Measurements from ENCODE around the gene AP1G2.
"Not testable (repeated sequence)": the region's sequence is repeated elsewhere in the genome, so short reads cannot be mapped to it uniquely, and the experiment has no call there.

Gene AP1G2

DNA sequence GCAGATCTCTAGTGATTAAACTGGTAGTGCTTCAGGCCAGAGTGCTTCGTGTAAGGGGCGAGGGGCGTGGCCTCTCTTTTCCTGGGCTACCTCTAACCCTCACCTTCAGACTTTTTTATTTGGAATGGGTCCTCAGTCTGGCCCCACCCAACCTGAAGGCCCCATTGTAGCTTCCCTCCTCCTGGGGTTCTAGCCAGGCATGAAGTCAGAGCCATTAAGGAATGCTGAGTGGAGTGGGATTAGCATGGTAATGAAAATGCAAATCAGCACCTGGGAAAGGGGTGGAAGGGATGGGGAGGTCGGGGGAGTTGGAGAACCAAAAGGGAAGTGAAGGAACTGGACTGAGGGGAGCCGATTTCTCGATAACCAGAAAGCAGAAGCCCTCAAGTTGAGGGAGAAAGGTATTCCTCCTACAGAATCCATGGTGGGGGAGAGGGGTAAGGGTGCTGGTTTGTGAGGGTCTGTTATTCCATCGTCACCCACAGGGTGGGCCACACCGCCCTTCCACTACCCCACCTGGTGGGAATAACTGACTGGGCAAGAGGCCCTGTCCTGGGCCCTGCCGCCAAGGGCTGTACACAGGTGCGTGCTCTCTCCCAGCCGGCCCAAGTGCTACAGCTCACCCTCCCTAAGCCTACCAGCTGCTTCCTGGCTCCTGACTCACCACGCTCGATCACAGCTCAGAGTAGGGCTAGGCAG, 30.1 kb downstream of the AP1G2 start:
- no peak for DNase-seq

GRCh38 chr14:23536906-23537305, 30.7 kb downstream of the AP1G2 start:
- not testable (repeated sequence) for DNase-seq

DNA sequence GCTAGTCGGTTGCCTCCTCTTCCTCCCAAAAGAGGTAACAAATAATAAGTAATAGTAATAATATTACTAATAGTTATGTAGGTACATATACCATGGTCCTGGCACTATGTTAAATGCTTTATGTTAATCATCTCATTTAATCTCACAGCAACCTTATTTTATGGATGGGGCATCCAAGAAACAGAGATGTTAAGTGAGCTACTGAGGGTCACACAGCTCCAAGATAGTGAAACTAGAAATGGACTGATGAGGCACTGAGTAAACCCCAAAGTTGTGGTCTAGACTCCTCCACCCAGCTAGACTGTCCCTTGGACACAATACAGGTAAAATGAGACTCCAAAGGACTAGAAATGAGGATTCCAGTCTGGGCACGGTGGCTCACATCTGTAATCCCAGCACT, 31.1 kb downstream of the AP1G2 start:
- DNase-seq: no peak

GRCh38 chr14:23535943-23536342, 31.6 kb downstream of the AP1G2 start:
- no peak for DNase-seq

DNA sequence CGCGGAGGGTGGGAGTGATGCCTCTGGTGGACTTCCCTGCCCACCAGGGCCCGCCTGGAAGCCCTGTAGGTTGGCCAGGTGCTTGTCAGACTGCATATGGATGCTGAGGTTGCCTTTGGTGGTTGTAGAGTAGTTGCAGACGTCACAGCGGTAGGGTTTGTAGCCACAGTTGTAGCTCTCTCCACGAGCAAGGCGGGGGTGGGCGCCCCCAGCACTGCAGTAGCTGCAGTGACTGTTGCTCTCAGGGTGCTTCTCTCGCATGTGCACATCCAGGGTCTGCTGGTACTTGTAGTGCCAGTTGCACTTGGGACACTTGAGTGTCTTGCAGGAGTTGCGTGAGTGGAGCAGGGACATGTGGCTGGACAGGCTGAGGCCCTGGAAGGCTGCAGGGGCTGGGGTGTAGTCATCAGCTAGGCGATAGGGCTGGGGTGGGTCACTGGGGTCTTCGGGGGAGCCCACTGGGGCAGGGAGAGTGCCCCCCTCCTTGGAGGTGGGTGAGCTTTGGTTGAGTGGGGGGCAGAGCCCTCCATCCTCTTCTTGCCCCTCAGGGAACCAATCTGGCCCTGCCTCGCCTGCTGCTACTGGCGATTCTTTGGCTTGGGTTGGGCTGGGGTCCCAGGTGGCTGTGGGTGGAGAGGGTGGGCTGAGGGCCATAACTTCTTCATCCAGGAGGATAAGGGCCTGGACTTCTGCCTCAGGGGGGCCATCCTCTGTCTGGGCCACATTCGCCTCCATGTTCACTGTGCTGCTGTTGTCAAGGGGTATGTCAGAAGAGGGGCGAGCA, 33.7 kb downstream of the AP1G2 start:
- no peak for DNase-seq

DNA sequence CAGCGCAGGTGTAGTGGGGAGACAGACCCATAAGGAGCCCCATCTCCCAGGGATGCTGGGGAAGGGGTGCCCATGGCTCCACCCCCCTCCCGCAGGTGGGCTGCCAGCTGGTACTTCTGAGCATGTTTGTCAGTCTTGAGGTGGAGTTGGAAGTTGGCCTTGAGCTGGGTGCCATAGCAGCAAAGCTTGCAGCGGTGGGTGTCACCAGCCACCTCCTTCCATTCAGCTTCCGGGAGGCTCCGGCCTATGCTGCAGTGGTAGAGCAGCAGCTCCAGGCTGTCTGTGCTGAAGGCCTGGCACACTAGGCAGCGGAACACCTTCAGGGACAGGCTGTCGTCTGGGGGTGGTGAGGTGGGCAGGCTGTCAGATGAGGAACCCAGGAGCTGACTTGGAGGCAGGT, 34.9 kb downstream of the AP1G2 start:
- no peak for DNase-seq

GRCh38 chr14:23531391-23531790, 36.2 kb downstream of the AP1G2 start:
- DNase-seq: no peak

DNA sequence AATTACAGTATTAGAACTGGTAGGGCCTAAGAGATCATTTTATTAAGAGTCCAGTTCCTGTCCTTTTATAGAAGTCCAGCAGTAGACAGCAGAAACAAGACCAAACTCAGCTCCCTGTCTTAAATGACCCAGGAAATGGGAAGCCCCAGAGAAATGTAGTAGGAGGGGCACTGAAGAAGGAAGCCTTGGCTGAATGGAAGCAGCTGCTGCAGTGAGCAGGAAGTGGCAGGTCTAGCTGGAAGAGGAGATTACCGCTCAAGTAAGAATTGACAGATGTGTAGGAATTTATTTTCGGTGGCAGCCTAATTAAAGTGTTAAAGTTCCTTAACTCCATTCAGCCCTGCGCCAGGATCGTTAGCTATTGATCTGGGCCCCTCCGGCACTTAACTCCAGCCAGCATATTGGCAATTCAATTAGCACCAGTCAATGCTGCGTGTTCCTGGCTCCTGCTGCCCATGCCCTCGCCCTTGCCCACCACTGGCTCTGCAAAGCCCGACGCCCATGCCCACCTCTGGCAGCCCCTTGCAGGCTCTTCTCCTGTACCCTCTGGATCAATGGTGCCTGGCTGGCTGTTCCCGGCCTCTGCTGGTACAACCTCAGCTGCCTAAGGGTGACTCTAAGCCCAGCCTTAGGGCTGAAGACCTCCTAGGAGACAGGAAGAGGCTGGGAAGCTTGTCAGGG, 37.1 kb downstream of the AP1G2 start:
- no peak for DNase-seq

DNA sequence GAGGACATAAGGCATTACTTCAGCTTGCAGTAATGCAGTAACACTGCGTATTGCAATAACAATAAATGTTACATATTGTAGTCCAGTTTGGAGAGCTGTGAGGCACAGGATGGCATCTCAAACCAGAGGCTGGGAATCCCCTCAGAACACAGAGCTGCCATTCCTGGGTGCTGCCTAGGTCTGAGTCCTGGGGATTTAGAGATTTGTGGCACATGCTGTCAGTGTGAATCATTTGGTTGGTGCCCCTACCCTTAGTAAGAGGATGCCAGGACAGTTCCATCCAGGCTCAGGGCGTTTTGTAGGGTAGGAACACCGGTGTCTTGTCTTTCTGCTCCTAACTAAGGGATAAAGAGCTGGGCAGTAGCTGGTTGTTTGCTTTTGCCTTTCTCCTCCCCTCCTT, 38.6 kb downstream of the AP1G2 start:
- no peak for DNase-seq

DNA sequence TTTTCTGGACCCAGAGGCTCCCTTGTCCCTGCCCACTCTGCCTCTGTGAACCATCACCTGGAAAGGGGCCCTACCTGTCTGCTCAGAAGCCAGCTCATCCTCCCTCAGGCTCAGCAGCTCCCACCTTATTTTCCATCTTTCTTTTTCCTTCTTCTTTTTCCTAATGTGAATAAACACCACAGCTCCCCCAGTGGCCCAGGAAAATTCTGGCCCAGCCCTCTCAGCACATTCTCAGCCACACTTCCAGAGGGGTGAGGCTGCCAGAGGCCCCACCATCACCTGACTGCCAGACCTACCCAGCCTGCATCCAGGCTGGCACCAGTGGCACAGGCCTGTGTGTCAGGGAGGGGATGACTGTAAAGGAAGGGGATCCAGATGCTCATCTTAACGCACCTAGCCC, 39.0 kb downstream of the AP1G2 start:
- no peak for DNase-seq

DNA sequence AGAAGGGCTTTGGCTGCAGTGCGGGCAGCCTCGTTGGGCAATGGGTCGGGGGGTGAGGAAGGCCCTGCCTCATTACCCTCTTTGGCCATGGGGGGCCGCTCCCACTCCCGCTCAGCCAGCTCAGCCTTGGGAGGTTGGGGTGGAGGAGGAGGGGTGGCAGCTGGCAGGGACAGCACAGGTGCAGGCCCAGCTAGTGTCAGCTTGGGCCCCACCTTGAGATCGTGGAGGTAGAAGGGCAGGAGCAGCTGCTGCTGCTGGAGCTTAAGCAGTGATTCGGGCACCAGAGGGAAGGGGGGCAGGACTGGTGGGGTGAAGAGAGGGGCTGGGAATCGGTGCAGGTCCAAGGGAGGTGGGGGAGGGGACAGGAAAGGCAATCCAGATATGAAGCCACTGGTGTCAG, 42.0 kb downstream of the AP1G2 start:
- DNase-seq: no peak

GRCh38 chr14:23524954-23525353, 42.6 kb downstream of the AP1G2 start:
- no peak for DNase-seq

GRCh38 chr14:23523229-23524016, 44.2 kb downstream of the AP1G2 start:
- no peak for DNase-seq

GRCh38 chr14:23522643-23523198, 44.9 kb downstream of the AP1G2 start:
- no peak for DNase-seq

GRCh38 chr14:23521785-23522640, 45.6 kb downstream of the AP1G2 start:
- no peak for DNase-seq

DNA sequence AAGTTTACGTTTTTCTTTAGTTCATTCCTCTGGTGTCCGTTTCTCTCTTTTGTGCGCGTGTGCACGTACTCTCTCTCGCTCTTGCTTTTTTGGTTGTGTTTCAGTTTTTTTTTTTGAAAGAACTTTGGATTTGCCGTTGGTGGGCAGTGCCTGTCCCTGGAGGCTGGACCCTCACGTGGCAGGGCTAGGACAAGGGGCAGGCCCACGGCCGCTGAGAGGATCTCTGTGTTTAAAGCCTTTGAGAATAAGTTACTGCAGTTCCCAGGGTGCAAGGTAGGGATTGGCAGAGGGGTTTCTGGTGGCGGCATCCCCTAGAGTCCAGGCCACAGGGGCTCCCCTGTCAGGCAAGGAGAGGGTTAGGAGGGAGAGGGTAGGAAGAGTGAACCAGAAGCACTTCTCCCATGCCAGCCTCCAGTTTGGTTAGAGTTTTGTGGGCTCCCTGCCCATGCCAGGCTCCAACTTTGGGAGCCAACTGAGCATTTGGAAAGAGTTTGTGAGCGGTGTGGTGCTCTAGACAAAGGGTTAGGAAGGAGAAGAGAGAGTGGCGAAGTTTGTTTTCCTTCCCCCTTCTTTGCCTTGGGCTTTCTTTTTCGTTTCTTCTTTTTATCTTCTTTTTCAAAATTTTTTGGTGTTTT, 46.6 kb downstream of the AP1G2 start:
- no peak for DNase-seq

- no peak for DNase-seq
Observed at GRCh38 chr14:23518709-23519108, 48.9 kb downstream of the AP1G2 start.

- DNase-seq: no peak
Observed at GRCh38 chr14:23517650-23518326, 49.8 kb downstream of the AP1G2 start.

- DNase-seq: no peak
Observed at GRCh38 chr14:23514644-23514957, 53.0 kb downstream of the AP1G2 start.

DNA sequence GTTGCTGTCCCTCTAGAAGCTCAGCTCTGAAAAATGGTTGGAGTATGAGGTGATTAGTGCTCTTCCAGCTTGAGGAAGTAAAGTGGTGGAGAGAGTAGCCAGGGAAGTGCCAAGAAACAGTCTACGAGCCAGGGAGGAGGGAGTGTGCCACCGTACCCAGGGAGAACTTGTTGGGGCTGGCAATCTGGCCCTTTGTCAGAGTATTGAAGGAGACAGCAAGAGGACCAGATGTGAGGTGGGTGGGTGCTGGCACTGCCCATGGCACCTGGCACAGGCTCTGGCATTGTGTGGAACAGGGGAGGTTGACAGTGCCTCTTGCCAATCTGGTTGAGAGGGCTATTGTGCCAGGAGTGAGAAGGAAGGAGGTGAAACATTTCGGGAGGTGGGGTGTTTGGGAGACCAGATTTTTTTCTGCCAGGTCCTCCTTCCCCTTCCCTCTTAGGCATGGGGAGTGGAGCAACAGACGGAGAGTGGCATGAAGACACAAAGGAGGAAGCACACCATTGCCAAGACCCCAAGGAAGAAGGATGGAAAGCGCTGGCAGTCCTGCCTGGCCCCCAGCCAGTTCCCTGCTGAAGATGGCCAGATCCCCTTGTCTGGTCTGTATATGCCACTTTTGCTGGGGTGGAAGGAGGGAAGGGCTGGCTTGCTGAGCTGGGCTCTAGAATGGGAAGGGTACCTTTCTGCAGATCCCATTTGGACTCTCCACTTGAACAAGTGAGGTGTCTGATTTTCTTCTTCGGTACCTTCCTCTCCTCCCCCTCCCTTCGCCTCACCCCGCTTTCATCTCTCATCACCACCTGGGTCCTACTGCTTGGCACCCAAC, 53.6 kb downstream of the AP1G2 start:
- no peak for DNase-seq

Data from NCI-H1417 (cell line).